ENCODE measurements around the gene IL9. TPM values are rescaled to one million over a fixed set of nuclear protein-coding genes. Genes with fewer than 3 reads are reported as not detected.
"Not testable (repeated sequence)": the region's sequence is repeated elsewhere in the genome, so short reads cannot be mapped to it uniquely, and the experiment has no call there.

Gene IL9
- total RNA-seq, 1 donor from 2014 or later, result not detected

GRCh38 chr5:135864503-135865435 lies 30.9 kb downstream of the IL9 start:
- Histone ChIP-seq H3K4me3 (no peak overlapping the region), H3K9me3 (no peaks in the 10 kb centered on the region), H3K27ac (no peak overlapping the region), H3K4me1 (no peaks in the 10 kb centered on the region), H3K36me3 (no peaks in the 10 kb centered on the region), H3K27me3 (ENCODE audit: low read depth) (no peaks in the 10 kb centered on the region)
- TF ChIP-seq CTCF (IDR thresholded peaks at IDR 0.05), result no peak
- no peak for DNase-seq
- ATAC-seq, result no peak
- intact Hi-C loops (cut with DNase I), result no loop called here

GRCh38 chr5:135862744-135863143 lies 32.9 kb downstream of the IL9 start:
- no peak overlapping the region for H3K4me3 ChIP-seq
- H3K4me1 ChIP-seq, result no peaks in the 10 kb centered on the region
- no peaks in the 10 kb centered on the region for H3K27me3 ChIP-seq (ENCODE audit: low read depth)
- intact Hi-C loops (cut with DNase I), result no loop called here
- ATAC-seq, result no peak
- no peaks in the 10 kb centered on the region for H3K36me3 ChIP-seq
- H3K27ac ChIP-seq, result no peak overlapping the region
- DNase-seq, result no peak
- no peak for TF ChIP-seq CTCF (IDR thresholded peaks at IDR 0.05)
- H3K9me3 ChIP-seq, result no peaks in the 10 kb centered on the region

DNA sequence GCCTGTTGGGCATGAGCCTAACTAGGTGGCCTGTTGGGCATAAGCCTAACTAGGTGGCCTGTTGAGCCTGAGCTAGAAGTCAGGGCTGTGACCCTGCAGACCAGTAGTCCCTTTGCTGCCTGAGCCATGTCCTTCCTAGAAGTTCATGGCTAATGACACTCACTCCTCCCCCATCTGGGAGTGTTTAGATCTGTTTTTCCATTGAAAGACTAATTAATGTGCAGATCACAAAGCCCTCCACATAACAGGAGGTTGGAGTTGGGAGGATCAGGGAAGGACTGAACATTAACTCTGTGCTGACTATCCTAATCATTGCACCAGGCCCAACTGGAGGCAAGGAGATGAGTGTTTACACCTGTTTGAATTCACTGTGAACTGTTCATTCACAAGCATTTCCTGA lies 33.6 kb downstream of the IL9 start:
- Histone ChIP-seq H3K4me3 (no peak overlapping the region), H3K27ac (no peak overlapping the region), H3K36me3 (no peaks in the 10 kb centered on the region), H3K27me3 (ENCODE audit: low read depth) (no peaks in the 10 kb centered on the region), H3K9me3 (no peaks in the 10 kb centered on the region), H3K4me1 (no peaks in the 10 kb centered on the region)
- intact Hi-C loops (cut with DNase I), result no loop called here
- no peak for TF ChIP-seq CTCF (IDR thresholded peaks at IDR 0.05)
- no peak for ATAC-seq
- DNase-seq, result no peak

DNA sequence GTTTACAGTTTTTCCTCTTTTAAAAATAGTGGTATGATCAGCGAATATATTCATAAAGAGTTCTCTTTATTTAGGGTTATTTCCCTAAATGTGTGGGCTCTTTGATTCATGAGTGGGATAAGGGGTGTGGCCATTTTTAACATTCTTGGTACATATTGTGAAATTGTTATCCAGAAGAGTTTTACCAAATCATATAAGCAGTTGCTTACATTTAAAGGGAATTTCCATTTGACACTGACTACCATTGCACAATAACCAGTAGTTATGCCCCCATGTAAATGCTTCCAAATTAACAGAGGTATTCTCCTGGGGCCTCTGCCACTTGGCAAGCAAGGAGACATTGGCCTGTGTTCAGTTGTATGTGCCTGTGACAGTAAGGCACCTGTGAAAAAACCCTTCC lies 34.0 kb downstream of the IL9 start:
- H3K36me3 ChIP-seq, result no peaks in the 10 kb centered on the region
- ATAC-seq (no peak), DNase-seq (no peak)
- intact Hi-C loops (cut with DNase I), result no loop called here
- H3K9me3 ChIP-seq, result no peaks in the 10 kb centered on the region
- no peaks in the 10 kb centered on the region for H3K27me3 ChIP-seq (ENCODE audit: low read depth)
- H3K4me3 ChIP-seq, result no peak overlapping the region
- TF ChIP-seq CTCF (IDR thresholded peaks at IDR 0.05), result no peak
- H3K4me1 ChIP-seq, result no peaks in the 10 kb centered on the region
- H3K27ac ChIP-seq, result no peak overlapping the region

DNA sequence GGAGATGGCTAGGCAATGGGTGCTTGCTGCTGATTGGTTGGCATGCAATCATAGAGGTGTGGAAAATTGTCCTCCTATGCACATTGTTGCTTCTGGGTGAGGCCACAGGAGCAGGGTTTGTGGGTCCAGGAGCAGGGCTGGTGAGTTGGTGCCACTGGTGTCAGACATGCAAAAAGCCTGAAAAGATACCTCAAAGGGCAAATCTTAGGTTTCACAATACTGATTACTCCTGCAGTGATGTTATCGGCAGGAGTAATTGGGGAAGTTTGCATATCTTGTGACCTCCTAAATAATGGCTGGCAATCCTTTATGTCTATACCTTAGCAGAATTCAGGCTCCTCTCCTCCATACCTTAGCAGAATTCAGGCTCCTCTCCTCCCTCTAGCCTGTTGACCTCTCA lies 36.0 kb downstream of the IL9 start:
- TF ChIP-seq CTCF (IDR thresholded peaks at IDR 0.05), result no peak
- no peaks in the 10 kb centered on the region for H3K4me1 ChIP-seq
- intact Hi-C loops (cut with DNase I), result no loop called here

DNA sequence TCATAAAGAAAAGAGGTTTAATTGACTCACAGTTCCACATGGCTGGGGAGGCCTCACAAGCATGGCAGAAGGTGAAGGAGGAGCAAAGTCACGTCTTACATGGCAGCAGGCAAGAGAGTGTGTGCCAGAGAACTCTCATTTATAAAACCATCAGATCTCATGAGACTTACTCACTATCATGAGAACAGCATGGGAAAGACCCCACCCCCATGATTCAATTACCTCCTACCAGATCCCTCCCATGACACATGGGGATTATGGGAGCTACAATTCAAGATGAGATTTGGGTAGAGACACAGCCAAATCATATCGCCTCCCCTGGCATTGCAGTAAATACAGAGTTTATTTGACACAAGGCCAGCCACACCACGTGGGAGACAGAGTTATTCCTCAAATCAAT lies 36.5 kb downstream of the IL9 start:
- H3K27me3 ChIP-seq (ENCODE audit: low read depth); H3K36me3 ChIP-seq; DNase-seq; H3K27ac ChIP-seq; H3K9me3 ChIP-seq; ATAC-seq; H3K4me1 ChIP-seq; H3K4me3 ChIP-seq; intact Hi-C loops (cut with DNase I): not testable (repeated sequence)

More for the DNA sequence above, 36.0 kb downstream of the IL9 start:
- no peaks in the 10 kb centered on the region for H3K27me3 ChIP-seq (ENCODE audit: low read depth)
- H3K9me3 ChIP-seq, result no peaks in the 10 kb centered on the region
- no peak overlapping the region for H3K4me3 ChIP-seq
- no peaks in the 10 kb centered on the region for H3K36me3 ChIP-seq
- ATAC-seq, result no peak
- H3K27ac ChIP-seq, result no peak overlapping the region
- DNase-seq, result no peak
